ENCODE data around the gene ATG4A. TPM values are rescaled to one million over a fixed set of nuclear protein-coding genes. Genes with fewer than 3 reads are reported as not detected.

Gene ATG4A
- total RNA-seq, 2 donors from 2014 or later = 18.8 to 24.9 TPM

GRCh38 chrX:108157628-108158027, 66.0 kb downstream of the ATG4A start:
- no peaks in the 10 kb centered on the region for H3K36me3 ChIP-seq
- H3K27me3 ChIP-seq (replicated peaks; ENCODE audit: insufficient read depth) = no peaks in the 10 kb centered on the region
- no peak overlapping the region for H3K4me3 ChIP-seq
- DNase-seq (ENCODE audit: low spot score) (no peak), ATAC-seq (ENCODE audit: insufficient number of reproducible peaks, low FRiP score, low read depth) (no peak)
- no peaks in the 10 kb centered on the region for H3K9me3 ChIP-seq
- no peaks in the 10 kb centered on the region for H3K4me1 ChIP-seq (ENCODE audit: control insufficient read depth in 1 of 2, low read depth in 2 of 2)
- no peak overlapping the region for H3K27ac ChIP-seq
- TF ChIP-seq CTCF (IDR thresholded peaks at IDR 0.05) = no peak

DNA sequence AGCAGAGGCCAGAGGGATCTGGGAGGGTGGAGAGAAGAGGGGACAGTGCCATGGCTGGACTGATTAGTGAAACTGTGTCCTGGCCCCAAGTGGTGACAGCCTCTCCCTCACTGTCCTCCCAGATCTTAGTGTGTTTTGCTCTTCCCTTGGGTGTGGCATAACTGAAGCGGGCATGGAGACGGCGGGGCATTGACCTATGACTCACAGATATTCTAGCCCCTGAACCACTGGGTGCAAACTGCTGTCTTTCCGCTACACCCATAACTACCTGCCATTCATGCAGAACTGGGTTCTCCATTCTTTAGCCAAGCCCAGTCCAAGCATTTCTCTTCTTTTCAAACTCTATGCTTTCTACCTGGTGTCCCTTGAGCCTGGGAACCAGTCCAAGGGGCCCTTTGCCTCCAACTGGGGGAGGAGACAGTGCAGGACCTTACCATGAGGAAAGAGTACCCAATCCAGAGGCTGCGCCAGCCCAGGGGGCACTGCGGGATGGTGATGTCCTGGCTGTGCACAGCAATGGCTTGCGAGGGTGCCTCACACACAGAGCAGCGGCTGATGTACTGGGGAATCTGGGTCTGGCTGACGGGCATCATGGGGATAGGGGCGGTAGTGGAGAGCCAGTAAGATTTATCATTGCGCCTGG, 67.6 kb downstream of the ATG4A start:
- H3K4me1 ChIP-seq (ENCODE audit: control insufficient read depth in 1 of 2, low read depth in 2 of 2) = no peaks in the 10 kb centered on the region
- no peak overlapping the region for H3K4me3 ChIP-seq
- no peaks in the 10 kb centered on the region for H3K27me3 ChIP-seq (replicated peaks; ENCODE audit: insufficient read depth)
- H3K9me3 ChIP-seq = no peaks in the 10 kb centered on the region
- no peaks in the 10 kb centered on the region for H3K36me3 ChIP-seq
- no peak for TF ChIP-seq CTCF (IDR thresholded peaks at IDR 0.05)
- ATAC-seq (ENCODE audit: insufficient number of reproducible peaks, low FRiP score, low read depth) (no peak), DNase-seq (ENCODE audit: low spot score) (no peak)
- H3K27ac ChIP-seq = no peak overlapping the region

DNA sequence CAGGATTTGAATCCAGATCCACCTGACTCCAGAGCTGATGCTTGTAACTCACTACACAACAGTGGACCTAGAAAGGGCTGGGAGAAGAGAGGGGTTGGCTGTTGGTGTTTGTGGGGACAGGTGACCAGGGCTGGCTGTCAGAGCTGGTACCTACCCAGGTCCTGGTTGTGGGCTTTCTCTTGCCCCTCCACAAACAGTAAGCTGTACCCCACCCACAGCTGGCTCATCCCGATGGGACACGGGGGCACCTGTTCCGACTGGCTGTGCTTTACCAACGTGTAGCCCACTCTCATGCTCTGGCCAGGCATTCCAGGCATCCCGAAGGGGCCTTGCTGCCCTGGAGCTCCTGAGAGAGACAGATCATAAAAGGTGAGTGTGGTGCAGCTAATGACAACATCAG, 68.7 kb downstream of the ATG4A start:
- TF ChIP-seq CTCF (IDR thresholded peaks at IDR 0.05) = no peak
- Histone ChIP-seq H3K9me3 (no peaks in the 10 kb centered on the region), H3K4me1 (ENCODE audit: control insufficient read depth in 1 of 2, low read depth in 2 of 2) (no peaks in the 10 kb centered on the region), H3K27me3 (replicated peaks; ENCODE audit: insufficient read depth) (no peaks in the 10 kb centered on the region), H3K36me3 (no peaks in the 10 kb centered on the region), H3K4me3 (no peak overlapping the region), H3K27ac (no peak overlapping the region)
- ATAC-seq (ENCODE audit: insufficient number of reproducible peaks, low FRiP score, low read depth) (no peak), DNase-seq (ENCODE audit: low spot score) (no peak)

DNA sequence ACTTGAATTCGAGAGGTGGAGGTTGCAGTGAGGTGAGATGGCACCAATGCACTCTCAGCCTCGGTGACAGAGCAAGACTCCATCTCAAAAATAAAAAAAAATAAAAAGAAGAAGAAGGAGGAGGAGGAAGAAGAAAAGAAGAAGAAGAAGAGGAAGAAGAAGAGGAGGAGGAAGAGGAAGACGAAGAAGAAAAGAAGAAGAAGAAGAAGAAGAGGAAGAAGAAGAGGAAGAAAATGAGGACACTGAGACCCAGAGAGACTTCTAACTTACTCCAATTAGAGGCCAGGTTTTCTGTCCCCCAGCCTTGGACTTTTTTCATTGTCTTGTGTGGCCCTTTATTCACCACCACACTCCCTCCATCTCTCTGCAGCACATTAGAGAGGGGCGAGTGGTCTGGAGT, 70.7 kb downstream of the ATG4A start:
- no peaks in the 10 kb centered on the region for H3K27me3 ChIP-seq (replicated peaks; ENCODE audit: insufficient read depth)
- no peaks in the 10 kb centered on the region for H3K4me1 ChIP-seq (ENCODE audit: control insufficient read depth in 1 of 2, low read depth in 2 of 2)
- H3K4me3 ChIP-seq = no peak overlapping the region
- DNase-seq (ENCODE audit: low spot score) (no peak), ATAC-seq (ENCODE audit: insufficient number of reproducible peaks, low FRiP score, low read depth) (no peak)
- TF ChIP-seq CTCF (IDR thresholded peaks at IDR 0.05) = no peak
- no peak overlapping the region for H3K27ac ChIP-seq
- no peaks in the 10 kb centered on the region for H3K36me3 ChIP-seq
- H3K9me3 ChIP-seq = no peaks in the 10 kb centered on the region

GRCh38 chrX:108163333-108164082, 71.9 kb downstream of the ATG4A start:
- H3K9me3 ChIP-seq = no peaks in the 10 kb centered on the region
- no peak overlapping the region for H3K4me3 ChIP-seq
- no peaks in the 10 kb centered on the region for H3K4me1 ChIP-seq (ENCODE audit: control insufficient read depth in 1 of 2, low read depth in 2 of 2)
- no peaks in the 10 kb centered on the region for H3K36me3 ChIP-seq
- TF ChIP-seq CTCF (IDR thresholded peaks at IDR 0.05) = no peak
- ATAC-seq (ENCODE audit: insufficient number of reproducible peaks, low FRiP score, low read depth) (no peak), DNase-seq (ENCODE audit: low spot score) (no peak)
- no peaks in the 10 kb centered on the region for H3K27me3 ChIP-seq (replicated peaks; ENCODE audit: insufficient read depth)
- no peak overlapping the region for H3K27ac ChIP-seq
